Subcutaneous adipose tissue (tissue), 4 donors: ENCODE results near the gene TAS2R46. TPM values are rescaled to one million over a fixed set of nuclear protein-coding genes. Genes with fewer than 3 reads are reported as not detected.

Source experiments
- small RNA-seq: library from RNA; depleted of rRNA; stranded (forward); fragments of <200 nt; gene quantifications from one replicate; pipeline ENCODE3, GENCODE V24; 2016
- total RNA-seq, 4 donors: library from RNA; depleted of rRNA; stranded (reverse); fragments of >200 nt; gene quantifications; one replicate each; pipeline ENCODE4 v1.1.0, GENCODE V29; 2016
- TF ChIP-seq, protein P1 (sequence below): fragments of 450-650 bp; IDR thresholded peaks from one replicate; pipeline ENCODE4 v1.5.1; 2016; ENCODE audit warnings: low read depth, mild to moderate bottlenecking, control low read depth, antibody characterized with exemption, moderate library complexity

Gene TAS2R46
- total RNA-seq, 4 donors from 2014 or later: 1.9 to 4.5 (median 2.4) TPM

DNA sequence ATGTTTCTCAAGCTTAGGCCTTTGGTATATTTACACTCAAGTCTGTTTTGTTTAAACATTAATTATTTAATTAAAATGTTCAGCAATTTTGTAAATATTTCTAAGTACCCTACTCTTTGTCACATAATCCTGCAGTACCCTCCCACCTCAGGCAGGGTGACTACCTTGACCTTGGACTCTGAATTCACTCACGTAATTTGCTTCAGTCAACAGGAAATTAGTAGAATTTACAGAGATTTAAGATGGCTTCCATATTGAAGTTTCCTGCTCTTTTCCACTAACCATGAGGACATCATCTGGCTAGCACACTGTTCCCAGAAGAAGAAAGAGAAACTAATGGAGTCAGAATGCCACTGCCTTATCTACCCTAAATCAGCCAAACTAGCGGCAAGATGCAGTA lies 38.7 kb downstream of the TAS2R46 start:
- TF ChIP-seq, protein P1, sequence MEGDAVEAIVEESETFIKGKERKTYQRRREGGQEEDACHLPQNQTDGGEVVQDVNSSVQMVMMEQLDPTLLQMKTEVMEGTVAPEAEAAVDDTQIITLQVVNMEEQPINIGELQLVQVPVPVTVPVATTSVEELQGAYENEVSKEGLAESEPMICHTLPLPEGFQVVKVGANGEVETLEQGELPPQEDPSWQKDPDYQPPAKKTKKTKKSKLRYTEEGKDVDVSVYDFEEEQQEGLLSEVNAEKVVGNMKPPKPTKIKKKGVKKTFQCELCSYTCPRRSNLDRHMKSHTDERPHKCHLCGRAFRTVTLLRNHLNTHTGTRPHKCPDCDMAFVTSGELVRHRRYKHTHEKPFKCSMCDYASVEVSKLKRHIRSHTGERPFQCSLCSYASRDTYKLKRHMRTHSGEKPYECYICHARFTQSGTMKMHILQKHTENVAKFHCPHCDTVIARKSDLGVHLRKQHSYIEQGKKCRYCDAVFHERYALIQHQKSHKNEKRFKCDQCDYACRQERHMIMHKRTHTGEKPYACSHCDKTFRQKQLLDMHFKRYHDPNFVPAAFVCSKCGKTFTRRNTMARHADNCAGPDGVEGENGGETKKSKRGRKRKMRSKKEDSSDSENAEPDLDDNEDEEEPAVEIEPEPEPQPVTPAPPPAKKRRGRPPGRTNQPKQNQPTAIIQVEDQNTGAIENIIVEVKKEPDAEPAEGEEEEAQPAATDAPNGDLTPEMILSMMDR: no peak

DNA sequence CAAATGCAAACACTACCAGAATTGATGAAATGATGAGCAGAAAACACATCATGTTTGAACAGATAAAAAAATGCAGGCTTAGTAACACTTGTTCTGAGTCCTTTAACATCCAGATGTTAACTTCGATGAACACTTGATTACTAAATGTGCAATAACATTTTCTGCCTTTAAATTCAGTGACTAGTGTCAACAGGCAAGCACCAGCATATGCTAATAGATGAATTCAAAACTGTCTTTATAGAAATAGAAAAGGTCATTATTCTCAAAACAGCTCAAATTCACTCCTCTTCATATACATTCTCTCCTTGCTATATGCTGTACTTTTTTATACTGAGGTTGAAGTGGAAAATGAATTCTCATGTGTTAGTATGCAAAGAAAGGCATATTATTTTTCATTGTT lies 39.6 kb downstream of the TAS2R46 start, which contains the start of gene TAS2R19:
TSS of gene TAS2R19 (minus strand) at position 101 of the 400 bp plus-strand sequence. CDS start at position 52, 49 bp downstream.
- TF ChIP-seq, protein P1: no peak

DNA sequence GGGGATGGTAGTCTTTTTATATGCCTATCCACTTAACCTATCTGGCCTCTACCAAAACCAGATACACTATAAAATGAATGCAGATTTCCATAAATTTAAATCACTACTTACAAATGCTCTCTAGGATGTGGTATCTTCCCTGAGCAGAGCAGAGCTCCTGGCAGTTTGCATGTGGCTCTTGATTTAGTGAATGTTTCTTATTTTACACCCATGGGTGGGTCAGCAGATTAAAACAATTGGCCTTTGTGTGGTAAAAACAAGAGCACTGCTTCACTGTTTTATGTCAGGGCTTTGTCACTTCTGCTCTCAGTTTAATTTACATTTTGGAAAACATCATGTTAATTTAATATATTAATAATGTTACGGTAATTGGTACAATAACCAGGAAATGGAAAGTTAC lies 45.2 kb downstream of the TAS2R46 start:
- TF ChIP-seq, protein P1: no peak

DNA sequence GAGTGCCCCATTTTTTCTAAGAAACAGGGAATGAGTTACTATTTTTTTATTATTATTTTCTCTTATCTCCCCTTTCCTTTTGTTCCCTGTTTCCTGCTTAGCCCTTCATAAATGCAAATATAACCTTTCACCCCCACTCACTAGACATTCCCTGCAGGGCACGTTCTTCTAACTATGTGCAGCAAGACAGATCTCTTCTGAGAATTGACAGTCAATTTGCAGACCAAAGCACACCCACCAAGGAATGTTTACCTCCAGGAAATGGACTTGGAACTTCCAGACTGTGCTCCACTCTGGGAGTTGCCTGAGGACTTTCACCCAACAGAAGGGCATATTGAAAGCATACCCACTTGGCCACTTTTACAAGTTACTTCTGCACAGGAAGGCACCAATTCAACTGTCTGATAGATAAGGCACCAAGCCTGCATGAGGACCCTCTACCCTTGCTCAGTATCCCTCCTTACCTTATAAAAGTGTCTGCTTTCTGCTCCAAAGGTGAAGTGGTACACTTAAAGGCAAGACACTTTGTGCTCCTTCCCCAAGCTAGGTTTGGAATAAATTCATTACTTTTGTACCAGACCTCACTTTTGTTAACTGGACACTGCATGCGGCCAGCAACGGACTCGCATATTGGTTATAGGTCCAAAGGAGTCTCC lies 46.2 kb downstream of the TAS2R46 start:
- TF ChIP-seq, protein P1: no peak

DNA sequence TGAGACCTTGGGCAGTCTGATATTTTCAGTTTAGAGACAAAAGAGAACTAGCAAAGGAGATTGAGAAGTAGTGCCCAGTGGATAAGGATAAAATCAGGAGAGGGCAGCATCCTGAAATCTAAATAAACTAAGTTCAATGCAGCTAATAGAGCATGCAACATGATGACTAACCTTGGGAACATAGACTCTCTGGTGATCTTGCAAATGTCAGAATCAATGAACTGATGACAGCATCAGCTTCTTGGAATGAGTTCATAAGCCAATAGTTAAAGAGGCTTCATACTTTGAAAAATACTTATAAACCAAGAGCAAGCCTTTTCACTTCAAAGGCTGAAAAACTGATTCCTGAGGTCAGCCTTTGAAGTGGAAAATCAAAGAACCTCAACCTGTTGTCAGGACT lies 47.9 kb downstream of the TAS2R46 start:
- TF ChIP-seq, protein P1: no peak

Small RNA genes within 50 kb of the gene (small RNA-seq; reads per million reads assigned to genes)
- gene AC018630.1: not detected

Other genes starting within 250 kb of the TAS2R46 start
- 1 to 10 TPM in 3 of 4 donors, not detected in 1; 1.1 to 2.4 (median 2.3) TPM for gene TAS2R10, start 235.9 kb downstream of the TAS2R46 start, total RNA-seq
- gene PRR4, start 212.8 kb downstream of the TAS2R46 start, total RNA-seq: 1 to 10 TPM in 3 of 4 donors, not detected in 1; 2.4 to 6.5 (median 3.8) TPM
- gene PRH1, start 178.0 kb downstream of the TAS2R46 start, total RNA-seq: 10 to 100 TPM; 17.5 to 39.8 (median 34.3) TPM
- 1 to 10 TPM; 1.8 to 5.5 (median 3.9) TPM for gene TAS2R13, start 152.7 kb downstream of the TAS2R46 start, total RNA-seq
- gene PRH2, start 133.1 kb downstream of the TAS2R46 start, total RNA-seq: not detected
- 1 to 10 TPM; 4.1 to 5.8 (median 4.1) TPM for gene TAS2R14, start 123.0 kb downstream of the TAS2R46 start, total RNA-seq
- gene TAS2R50, start 75.4 kb downstream of the TAS2R46 start, total RNA-seq: 1 to 10 TPM; 3.4 to 4.6 (median 3.9) TPM
- 1 to 10 TPM; 3.0 to 6.2 (median 5.0) TPM for gene TAS2R20, start 64.0 kb downstream of the TAS2R46 start, total RNA-seq
- gene TAS2R19, start 39.7 kb downstream of the TAS2R46 start, total RNA-seq: 1 to 10 TPM; 5.7 to 8.8 (median 6.2) TPM
- 1 to 10 TPM; 3.4 to 7.6 (median 6.0) TPM for gene TAS2R31, start 30.9 kb downstream of the TAS2R46 start, total RNA-seq
- 1 to 10 TPM; 1.7 to 5.5 (median 3.6) TPM for gene TAS2R43, start 30.0 kb upstream of the TAS2R46 start, total RNA-seq
- 10 to 100 TPM in 2 of 4 donors, 1 to 10 TPM in 2; 5.1 to 17.9 (median 11.8) TPM for gene TAS2R30, start 72.3 kb upstream of the TAS2R46 start, total RNA-seq
- 1 to 10 TPM; 5.7 to 8.0 (median 7.4) TPM for gene SMIM10L1, start 108.9 kb upstream of the TAS2R46 start, total RNA-seq
- not detected for gene TAS2R42, start 124.6 kb upstream of the TAS2R46 start, total RNA-seq
- not detected for gene PRB3, start 207.4 kb upstream of the TAS2R46 start, total RNA-seq
- not detected for gene PRB4, start 248.1 kb upstream of the TAS2R46 start, total RNA-seq